AML-193 (cell line): Measurements from ENCODE around the gene SAP30L.

Experiments
- DNase-seq, 2 experiments: peaks; one replicate each; lab custom pipeline; 2025; lab: John Stamatoyannopoulos, UW

SAP30L gene

GRCh38 chr5:154421868-154422267, 23.9 kb upstream of the SAP30L start:
- no peak for DNase-seq

GRCh38 chr5:154422298-154422697, 23.5 kb upstream of the SAP30L start:
- DNase-seq, result no peak

- DNase-seq, result no peak
Measured at GRCh38 chr5:154428208-154428607, 17.6 kb upstream of the SAP30L start.

- DNase-seq, result no peak
Measured at GRCh38 chr5:154429341-154429740, 16.5 kb upstream of the SAP30L start.

- DNase-seq, result no peak
Measured at GRCh38 chr5:154430466-154430865, 15.3 kb upstream of the SAP30L start.

GRCh38 chr5:154430961-154431630, 14.7 kb upstream of the SAP30L start:
- DNase-seq, result no peak

- no peak for DNase-seq
Measured at GRCh38 chr5:154435226-154435625, 10.6 kb upstream of the SAP30L start.

GRCh38 chr5:154437281-154437965, 8.4 kb upstream of the SAP30L start:
- DNase-seq, result no peak

GRCh38 chr5:154440540-154440939, 5.3 kb upstream of the SAP30L start:
- DNase-seq, result no peak

- DNase-seq, result no peak
Measured at GRCh38 chr5:154442801-154443200, 3.0 kb upstream of the SAP30L start.

GRCh38 chr5:154444556-154445421, 1.0 kb upstream of the SAP30L start:
- DNase-seq, result peak; percentile 11 to 29

- no peak for DNase-seq
Measured at GRCh38 chr5:154446195-154447088, 645 bp downstream of the SAP30L start.

- no peak for DNase-seq
Measured at GRCh38 chr5:154447089-154447725, 1.4 kb downstream of the SAP30L start.

- no peak for DNase-seq
Measured at GRCh38 chr5:154449786-154450185, 4.0 kb downstream of the SAP30L start.

- no peak for DNase-seq
Measured at GRCh38 chr5:154451957-154452356, 6.2 kb downstream of the SAP30L start.

- DNase-seq, result no peak
Measured at GRCh38 chr5:154455585-154455984, 9.8 kb downstream of the SAP30L start.

GRCh38 chr5:154456540-154456939, 10.7 kb downstream of the SAP30L start:
- no peak for DNase-seq

GRCh38 chr5:154459015-154459414, 13.2 kb downstream of the SAP30L start:
- DNase-seq, result no peak

- DNase-seq, result no peak
Measured at GRCh38 chr5:154460172-154460571, 14.4 kb downstream of the SAP30L start.

GRCh38 chr5:154461531-154461930, 15.7 kb downstream of the SAP30L start:
- no peak for DNase-seq

GRCh38 chr5:154464438-154464837, 18.6 kb downstream of the SAP30L start:
- no peak for DNase-seq
